Stimulated activated CD8-positive, alpha-beta memory T cell treated with anti-CD3 and anti-CD28 coated beads, Interleukin-12 subunit alpha, Interleukin-12 subunit beta, amount 100 ng/mL, for 4 hours (primary cell): ENCODE results near the gene PRAMEF27.
"Not testable (repeated sequence)": the region's sequence is repeated elsewhere in the genome, so short reads cannot be mapped to it uniquely, and the experiment has no call there.

Experiments
- DNase-seq: peaks from one replicate; pipeline ENCODE4 v3.0.0-alpha.2; 2020; ENCODE audit warnings: low read depth

PRAMEF27 gene

DNA sequence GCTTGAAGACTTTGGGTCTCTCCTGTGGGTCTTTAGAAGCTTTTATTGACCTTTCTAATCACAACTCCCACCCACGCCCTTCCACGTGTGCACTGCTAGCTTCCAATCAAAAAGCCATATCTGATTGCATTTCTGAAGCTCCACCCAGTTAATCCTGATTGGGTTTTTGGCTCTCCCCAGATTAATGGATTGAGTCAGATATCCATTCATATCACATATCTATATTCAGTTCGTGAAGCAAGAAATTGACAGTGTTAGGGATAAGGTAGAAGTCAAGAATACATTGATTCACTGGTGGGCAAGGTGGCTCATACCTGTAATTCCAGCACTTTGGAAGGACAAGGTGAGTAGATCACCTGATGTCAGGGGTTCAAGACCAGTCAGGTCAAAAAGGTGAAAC lies at the start of gene PRAMEF27:
PRAMEF27 (minus strand) TSS at position 101 of the 400 bp plus-strand sequence. CDS start 2,916 bp downstream, outside the sequence.
- not testable (repeated sequence) for DNase-seq

- DNase-seq: not testable (repeated sequence)
These were observed 14.1 kb upstream of the PRAMEF27 start, which contains the start of gene PRAMEF25 for GRCh38 chr1:13070474-13070873. Gene PRAMEF25, plus strand, starts transcription at chr1:13070774. Its CDS starts 2,920 bp downstream, at chr1:13073694.

DNA sequence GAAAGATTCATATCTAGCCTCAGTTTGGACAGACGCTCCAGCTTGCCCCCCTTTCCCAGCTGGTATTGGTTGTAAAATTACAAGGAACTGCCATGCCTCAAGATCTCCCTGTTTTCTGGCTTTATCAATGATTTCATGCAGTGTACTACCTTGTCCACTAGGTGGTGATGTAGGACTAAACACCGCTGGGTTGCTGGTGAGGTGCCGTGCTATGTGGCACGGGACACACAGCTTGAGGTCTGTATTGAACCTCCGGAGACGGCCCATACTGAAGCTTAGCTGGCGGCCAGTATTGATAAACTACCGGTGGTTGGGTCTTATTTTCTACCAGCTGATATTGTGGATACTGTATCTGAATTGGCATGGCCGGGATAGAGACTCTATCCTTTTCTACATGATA lies 36.5 kb downstream of the PRAMEF27 start:
- DNase-seq: not testable (repeated sequence)

DNA sequence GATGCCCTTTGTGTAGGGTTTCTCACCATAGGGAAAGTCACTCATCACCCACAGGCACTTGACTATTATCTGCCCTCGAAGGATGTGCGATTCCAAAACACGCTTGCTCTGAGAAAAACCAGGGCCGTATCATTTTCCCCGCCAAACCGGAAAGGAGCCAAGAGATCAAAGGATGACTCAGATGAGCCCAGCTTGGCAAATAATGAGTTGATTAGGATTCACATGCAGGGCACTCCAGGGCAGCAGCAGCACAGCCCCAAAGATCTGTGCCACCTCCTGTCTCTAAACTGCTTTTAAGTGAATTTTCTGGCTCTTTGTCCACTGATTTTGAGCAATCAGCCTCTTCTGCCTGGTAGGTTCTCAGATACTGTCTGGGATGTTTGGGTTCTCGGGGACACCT lies 44.4 kb downstream of the PRAMEF27 start:
- DNase-seq: not testable (repeated sequence)

DNA sequence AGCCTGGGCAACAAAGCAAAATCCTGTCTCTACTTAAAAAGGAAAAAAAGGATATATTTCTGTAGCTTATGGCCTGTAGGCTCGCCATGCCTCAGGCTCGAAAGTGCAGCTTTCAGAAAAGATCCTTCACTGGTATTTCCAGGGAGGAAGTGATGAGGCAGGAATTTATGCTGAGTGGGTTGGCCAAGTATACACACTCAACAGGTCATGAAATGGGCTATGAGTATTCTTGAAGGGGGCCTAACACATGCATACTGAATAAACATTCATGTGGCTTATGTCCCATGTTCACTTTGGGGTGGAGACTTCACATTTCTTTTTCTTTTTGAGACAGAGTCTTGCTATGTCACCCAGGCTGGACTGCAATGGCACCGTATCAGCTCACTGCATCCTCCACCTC lies 47.0 kb downstream of the PRAMEF27 start:
- DNase-seq: not testable (repeated sequence)

DNA sequence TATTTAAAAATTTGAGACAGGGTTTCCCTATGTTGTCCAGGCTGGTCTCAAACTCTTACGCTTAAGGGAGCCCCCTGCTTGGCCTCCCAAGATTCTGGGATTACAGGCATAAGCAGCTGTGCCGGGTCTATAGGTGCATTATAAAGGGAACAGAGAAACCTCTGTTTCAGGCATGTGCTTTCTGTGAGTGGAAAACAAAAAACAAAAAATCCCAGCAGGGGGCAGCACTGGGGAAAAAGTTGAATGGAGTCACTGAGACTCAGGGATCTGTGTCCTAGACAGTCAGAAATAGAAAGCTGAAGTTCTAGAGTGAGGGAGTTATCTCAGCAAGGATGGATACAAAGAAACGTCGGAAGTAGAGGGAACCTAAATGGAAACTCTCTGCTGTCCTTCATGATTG lies 50.6 kb downstream of the PRAMEF27 start:
- DNase-seq: not testable (repeated sequence)
